Renal cortex interstitium (tissue), 11 donors: Measurements from ENCODE around the gene CEP41. TPM values are rescaled to one million over a fixed set of nuclear protein-coding genes. Genes with fewer than 3 reads are reported as not detected.
"Not testable (repeated sequence)": the region's sequence is repeated elsewhere in the genome, so short reads cannot be mapped to it uniquely, and the experiment has no call there.

ENCODE experiments used
- DNase-seq, 11 donors: peaks; one replicate each; pipeline ENCODE4 v3.0.0-alpha.2; 2013; ENCODE audit warnings: low read depth in 9 of 11, low spot score in 4 of 11; ENCODE audit errors: extremely low read depth in 1 of 11
- polyA plus RNA-seq, 3 donors: library from polyadenylated mRNA; unstranded; fragments of 120-200 nt; gene quantifications; one replicate each; pipeline ENCODE4 v1.2.1, GENCODE V29; 2013; ENCODE audit not compliant: insufficient read length in 3 of 3

The CEP41 gene
- polyA plus RNA-seq, 3 donors, result 28.2 to 29.6 (median 29.4) TPM

- DNase-seq, result no peak
These were observed 33.1 kb upstream of the CEP41 start for GRCh38 chr7:130473876-130474275.

GRCh38 chr7:130473289-130473688, 32.5 kb upstream of the CEP41 start:
- no peak for DNase-seq

GRCh38 chr7:130471974-130472373, 31.2 kb upstream of the CEP41 start:
- no peak for DNase-seq

- DNase-seq, result no peak
These were observed 27.8 kb upstream of the CEP41 start for GRCh38 chr7:130468612-130469011.

- no peak for DNase-seq
These were observed 23.0 kb upstream of the CEP41 start for GRCh38 chr7:130463553-130464434.

- DNase-seq, result no peak
These were observed 20.5 kb upstream of the CEP41 start for GRCh38 chr7:130461272-130461671.

- DNase-seq, result no peak
These were observed 17.4 kb upstream of the CEP41 start for GRCh38 chr7:130458257-130458656.

- DNase-seq, result no peak
These were observed 14.1 kb upstream of the CEP41 start for GRCh38 chr7:130454959-130455358.

- DNase-seq, result no peak
These were observed 12.1 kb upstream of the CEP41 start for GRCh38 chr7:130452951-130453350.

- not testable (repeated sequence) for DNase-seq
These were observed 10.5 kb upstream of the CEP41 start for GRCh38 chr7:130451344-130451743.

- no peak for DNase-seq
These were observed 5.4 kb upstream of the CEP41 start for GRCh38 chr7:130446259-130446658.

GRCh38 chr7:130444751-130445407, 4.1 kb upstream of the CEP41 start:
- DNase-seq, result no peak

- DNase-seq, result peak in 3 of 11 donors; percentile 41 to 50 (median 47)
These were observed 3.4 kb upstream of the CEP41 start for GRCh38 chr7:130444234-130444633.

GRCh38 chr7:130442601-130443000, 1.8 kb upstream of the CEP41 start:
- DNase-seq, result no peak

- peak in 7 of 11 donors; percentile 42 to 67 (median 65) for DNase-seq
These were observed 623 bp upstream of the CEP41 start for GRCh38 chr7:130441408-130441869.

- DNase-seq, result no peak
These were observed 4.6 kb downstream of the CEP41 start for GRCh38 chr7:130436253-130436652.

- no peak for DNase-seq
These were observed 5.4 kb downstream of the CEP41 start for GRCh38 chr7:130435311-130435854.

GRCh38 chr7:130433301-130433700, 7.5 kb downstream of the CEP41 start:
- DNase-seq, result no peak

- DNase-seq, result no peak
These were observed 7.9 kb downstream of the CEP41 start for GRCh38 chr7:130432886-130433285.
